Activated T-helper 1 cell treated with Interleukin-2 at 50 U/mL for 16 hours (primary cell): Measurements from ENCODE around the gene NINJ2.

ENCODE experiments used
- DNase-seq: peaks from one replicate; pipeline ENCODE4 v3.0.0-alpha.2; 2020; ENCODE audit warnings: low read depth

The NINJ2 gene

DNA sequence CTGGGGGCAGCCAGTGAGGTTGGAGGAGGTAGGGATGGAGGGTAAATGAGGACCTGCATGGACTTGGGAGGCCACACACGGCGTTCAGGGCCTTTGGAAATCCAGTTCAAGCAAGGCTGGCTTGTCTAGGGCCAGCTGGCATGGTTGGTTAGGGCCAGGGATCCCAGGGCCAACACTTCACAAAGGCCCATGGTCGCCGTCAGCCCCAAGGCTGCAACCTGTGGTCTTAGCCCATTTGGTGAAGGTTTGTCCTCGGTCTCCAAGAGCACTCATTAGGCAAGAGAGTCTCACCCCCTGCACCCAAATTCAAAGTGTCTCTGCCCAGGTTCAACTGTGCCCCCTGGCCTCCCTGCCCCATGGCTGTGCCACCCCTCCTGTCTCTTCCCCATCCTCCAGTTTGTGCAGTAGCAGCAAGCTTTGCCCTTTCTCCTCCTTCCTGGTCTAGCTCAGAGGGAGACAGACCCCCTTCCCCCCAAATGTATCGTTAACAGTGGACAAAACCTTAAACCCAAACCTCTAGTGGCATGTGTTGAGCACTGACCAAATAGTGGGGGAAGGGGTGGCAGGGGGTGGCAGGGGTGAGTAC lies 94.1 kb downstream of the NINJ2 start:
- DNase-seq, result no peak

DNA sequence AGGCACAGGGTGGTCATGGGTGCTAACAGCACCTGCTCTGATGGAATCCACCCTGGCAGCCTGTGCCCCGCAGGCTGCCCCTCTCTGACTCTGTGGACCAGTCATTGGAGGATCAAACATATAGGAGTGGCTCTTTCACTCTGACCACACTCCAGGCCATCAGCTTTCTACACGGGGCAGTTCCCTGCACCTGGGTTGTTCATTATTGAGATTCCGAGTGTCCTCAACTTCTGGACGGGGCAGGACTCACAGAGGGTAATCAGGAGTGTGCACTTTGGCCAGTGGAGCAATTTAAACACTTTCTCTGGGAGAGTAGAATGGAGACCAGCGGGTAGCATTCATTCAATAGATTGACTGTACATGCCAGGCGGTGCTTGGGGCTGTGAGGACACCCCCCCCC lies 94.8 kb downstream of the NINJ2 start:
- DNase-seq, result no peak

DNA sequence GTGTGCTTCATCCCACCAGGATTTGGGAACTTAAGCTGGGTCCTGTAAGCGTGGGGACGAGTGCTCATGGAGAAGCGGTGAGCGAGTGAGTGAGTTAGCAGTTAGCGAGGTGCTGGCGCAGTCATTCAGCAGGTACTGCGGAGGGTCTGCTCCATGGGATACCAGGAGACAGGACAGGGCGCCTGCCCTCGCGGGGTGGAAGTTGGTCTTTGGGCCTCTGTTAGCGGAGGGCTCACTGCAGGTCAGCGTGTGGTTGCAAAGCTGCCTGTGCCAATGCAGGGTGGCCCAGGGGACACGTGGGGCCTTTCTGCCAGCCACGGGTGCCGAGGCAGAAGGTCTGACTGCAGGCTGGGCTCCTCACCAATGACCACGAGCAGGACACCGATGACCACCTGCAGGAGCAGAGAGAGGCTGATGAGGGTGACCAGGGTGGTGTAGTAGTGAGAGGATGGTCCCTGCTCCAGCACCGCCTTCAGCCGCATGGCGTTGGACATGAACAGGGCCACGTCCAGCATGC lies 97.6 kb downstream of the NINJ2 start:
- DNase-seq, result no peak

DNA sequence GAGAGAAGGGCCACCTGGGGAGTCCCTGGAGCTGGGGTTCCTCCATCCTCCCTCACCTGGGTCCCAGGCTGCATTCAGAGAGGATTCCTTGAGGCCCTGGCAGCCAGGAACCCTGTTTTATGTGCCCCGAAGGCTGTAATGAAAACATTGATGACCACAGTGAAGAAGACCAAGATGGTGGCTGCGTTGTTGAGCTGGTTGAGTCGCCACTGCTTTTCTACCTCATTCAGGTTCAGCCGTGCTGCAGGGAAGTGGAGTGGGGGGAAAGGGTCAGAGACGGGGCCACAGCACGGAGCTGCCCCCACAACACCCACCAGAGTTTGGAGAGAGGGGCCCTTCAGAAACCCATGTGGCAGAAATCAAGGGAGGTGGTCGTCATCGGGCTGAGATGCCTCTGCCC lies 98.1 kb downstream of the NINJ2 start:
- no peak for DNase-seq

DNA sequence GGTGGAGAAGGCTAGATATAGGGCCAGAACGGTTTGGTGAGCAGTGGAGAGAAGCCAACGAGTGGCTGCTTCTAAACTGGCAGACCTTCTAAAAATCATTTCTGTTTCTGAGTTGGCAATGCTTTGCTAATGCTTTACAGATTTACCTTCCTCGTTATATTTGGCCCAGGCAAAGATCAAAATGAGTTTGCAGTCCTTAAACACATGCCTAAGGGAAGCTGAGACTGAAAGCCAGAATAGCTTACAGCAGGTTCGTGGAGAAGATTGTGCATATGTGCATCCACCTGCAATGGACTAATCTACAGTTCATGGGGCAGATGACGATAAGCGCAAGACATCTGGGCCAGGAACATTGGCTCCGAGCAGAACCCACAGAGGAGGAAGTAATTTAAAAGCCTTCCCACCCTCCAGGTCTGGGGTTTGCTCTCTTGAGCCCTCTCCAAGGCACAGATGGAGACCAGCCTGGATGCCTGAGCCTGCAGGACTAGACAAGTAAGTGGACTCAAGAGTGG lies 99.4 kb downstream of the NINJ2 start:
- DNase-seq, result no peak

DNA sequence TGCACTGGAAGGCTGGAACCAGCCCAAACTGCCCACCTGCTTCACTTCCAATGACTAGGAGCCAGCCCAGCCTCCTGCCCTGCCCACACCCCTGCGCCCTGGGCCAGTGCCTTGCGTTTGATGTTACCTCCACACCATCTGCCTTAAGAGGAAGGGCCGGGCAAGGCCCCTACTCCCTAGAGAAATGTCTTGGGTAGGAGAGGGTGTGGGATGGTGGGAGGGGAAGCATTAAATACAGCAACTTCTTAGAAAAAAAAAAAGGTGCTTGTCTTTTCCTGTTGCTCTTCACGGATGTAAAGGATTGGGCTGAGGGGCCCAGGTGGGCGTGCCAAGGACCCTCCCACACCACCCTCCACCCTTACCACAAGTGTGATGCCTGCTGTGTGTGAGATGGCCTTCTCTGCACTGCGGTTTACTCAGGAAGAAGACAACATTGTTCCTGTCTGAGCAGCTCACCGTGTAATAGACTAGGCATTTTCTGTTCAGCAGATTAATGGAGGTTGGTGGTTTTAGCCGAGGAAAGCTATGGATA lies 99.9 kb downstream of the NINJ2 start:
- DNase-seq, result peak; percentile 63

DNA sequence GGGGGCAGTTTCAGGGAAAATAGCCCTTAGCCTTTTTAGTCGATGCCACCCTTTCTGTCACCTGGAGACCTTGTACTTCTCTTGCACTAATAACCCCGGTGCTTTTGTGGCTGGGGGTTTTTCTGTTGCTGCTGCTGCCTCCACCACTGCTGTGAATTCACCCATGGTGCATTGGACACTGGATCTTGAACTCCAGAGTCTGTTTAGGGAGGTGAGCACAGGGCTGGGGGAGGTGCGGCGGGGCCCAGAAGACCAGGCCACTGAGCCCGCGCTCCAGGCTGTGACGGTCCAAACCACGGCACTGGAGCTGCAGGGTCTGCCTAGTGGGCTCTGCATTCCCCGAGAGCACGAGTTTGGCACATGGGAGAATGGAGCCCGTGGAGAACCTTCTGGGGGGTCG lies 100.6 kb downstream of the NINJ2 start:
- DNase-seq, result no peak

DNA sequence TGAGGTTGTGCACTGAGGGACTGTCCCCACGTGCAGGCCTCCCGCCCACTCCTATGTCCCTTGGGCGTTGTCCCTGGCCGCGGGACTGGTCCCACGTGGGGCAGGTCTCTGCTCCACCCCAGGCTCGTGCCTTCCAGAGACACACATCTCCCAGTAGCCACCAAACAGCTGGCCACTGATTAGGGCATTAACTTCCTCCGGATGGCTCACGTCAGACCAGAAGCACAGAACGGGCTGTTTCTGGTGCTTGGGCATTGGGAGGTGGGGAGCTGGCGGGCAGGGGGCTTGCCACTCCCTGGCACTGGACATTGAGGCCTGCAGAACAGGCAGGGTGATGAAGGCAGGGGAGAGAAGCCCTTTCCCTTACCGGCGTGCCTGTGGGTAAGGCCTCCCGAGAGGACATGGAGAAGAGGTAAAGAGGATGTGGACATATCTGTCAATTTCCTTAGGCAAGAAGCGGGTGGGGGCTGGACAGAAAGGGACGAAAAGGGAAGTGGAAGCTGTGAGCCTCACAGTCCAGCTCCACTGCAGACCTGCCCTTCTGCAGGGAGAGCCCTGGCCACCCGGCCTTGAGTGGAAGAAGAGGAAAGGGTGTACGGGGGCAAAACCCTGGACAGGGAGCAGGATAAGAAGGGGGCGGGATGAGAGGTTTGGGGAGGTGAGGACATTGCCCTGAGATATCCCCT lies 101.2 kb downstream of the NINJ2 start:
- DNase-seq, result no peak

DNA sequence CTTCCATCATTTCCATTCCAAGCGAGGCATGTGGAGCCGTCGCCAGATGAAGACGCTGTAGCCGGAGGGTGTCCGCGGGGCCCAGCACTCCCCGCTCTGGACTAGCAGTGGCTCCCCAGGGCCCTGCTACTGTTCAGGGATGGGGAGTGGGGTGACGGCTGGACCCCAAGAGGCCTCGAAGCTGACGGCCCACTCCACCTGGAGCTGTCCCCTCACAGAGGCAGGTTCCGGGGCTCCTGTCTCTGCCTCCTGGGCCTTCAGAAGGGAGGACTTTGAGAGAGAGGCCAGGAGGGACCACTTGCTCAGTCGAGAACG lies 101.9 kb downstream of the NINJ2 start:
- DNase-seq, result no peak

DNA sequence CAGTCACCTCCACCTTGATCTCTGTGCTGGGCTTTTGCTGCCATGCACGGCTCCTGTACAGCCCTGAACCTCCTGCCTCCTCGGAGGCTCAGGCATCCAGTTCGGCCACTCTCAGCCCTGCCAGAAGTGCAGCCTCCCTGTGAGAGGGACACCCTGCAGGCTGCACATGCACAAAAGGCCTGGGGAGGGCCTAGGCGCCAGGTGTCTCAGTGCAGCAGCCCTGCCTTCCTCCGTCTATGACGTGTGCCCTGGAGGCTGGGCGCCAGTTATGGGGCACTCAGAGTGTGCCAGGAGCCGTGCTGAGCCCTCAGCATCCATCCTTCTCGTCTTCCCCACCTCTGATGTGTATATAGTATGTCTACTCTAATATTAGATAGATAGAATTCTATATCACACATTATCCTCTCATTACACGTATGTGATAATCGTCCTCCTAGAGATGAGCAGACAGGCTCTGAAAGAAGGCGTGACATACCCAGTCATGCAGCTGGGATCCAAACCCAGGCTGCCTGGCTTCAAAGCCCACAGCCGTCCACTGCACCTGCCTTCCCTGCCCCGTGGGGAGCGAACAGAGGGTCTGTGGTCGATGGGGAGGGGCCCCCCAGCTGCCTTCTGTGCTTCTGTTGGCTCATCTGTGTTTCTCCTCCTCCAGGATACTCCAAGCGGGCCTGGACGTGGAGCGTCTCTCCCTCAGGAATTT lies 102.4 kb downstream of the NINJ2 start:
- DNase-seq, result no peak

DNA sequence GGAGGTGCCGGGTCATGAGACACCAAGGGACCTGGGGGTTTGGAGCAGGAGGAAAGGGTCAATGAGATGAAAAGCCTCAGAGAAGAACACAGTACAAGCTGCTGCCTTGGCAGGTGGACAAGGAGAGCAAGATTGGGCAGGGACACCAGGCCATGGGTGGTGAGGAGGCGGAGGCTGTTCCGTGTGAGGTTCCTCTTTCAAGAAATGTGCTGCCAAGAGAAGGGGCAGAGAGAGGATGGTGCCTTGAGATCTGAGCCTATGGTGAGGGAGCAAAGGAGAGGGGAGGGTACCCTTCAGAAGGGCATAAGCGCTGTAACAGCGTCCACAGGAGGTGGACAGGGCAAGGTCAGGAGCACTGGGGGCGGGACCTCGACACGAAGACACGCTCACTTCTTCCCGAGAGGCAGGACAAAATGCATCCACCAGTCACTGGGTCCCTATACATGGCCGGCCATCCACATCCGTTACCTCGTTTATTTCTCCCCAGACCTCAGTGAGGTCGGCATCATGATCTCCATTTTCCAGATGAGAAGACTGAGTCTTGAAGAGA lies 103.3 kb downstream of the NINJ2 start:
- no peak for DNase-seq

DNA sequence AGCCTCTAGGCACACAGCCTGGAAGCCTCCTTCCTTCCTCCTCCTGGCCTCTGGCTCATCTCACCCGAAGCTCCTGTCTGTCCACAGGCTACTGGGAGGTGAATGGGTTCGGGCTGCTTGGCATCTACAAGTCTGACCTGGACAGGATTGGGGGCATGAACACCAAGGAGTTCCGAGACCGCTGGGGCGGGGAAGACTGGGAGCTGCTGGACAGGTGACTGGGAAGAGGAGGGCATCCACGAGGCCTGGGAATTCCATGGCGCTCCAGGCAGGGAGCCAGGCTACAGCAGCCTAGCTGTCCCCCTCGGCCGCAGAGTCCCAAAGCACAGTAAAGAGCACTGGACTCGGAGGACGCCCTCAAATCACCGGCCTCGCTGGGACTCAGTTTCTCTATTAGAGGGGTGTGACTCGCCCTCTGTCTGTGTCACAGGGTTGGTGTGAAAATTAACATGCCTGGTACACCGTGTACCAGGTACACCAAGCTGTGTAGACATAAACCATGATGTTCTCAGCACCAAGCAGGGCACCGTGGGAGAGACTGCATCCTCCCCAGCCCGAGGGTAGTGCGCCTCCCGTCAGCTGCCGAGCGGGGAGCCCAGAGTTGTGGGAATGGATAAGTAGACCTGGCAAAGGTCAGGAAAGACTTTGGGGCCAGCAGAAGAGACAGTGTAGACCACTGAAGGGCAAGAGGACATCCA lies 103.9 kb downstream of the NINJ2 start:
- no peak for DNase-seq

DNA sequence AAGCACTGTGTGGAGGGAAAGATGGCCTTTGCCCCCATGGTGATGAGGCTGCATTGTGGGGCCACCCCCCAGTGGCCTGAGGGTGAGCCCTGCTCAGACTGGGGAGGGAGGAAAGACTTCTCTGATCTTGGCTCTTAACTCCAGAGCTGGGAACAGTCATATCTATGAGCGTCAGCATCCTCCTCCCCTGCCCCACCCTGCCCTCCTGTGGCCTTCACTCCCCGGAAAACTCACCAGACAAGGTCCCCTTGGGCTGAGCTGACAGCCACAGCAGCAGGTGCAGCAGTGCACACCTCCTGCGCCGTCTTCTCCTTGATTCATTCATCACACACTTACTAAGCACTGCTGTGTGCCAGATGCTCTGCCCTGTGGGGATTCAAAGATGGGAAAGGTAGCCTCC lies 104.7 kb downstream of the NINJ2 start:
- no peak for DNase-seq

DNA sequence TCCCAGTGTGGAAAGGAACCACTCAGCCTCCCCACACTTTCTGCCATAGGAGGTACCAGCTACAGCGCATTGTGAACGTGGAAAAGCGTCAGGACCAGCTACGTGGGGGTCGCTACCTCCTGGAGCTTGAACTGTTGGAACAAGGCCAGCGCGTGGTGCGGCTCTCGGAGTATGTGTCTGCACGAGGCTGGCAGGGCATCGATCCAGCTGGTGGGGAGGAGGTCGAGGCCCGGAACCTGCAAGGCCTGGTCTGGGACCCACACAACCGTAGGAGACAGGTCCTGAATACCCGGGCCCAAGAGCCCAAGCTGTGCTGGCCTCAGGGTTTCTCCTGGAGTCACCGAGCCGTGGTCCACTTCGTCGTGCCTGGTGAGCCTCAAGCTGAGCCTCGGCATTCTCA lies 106.7 kb downstream of the NINJ2 start:
- no peak for DNase-seq

DNA sequence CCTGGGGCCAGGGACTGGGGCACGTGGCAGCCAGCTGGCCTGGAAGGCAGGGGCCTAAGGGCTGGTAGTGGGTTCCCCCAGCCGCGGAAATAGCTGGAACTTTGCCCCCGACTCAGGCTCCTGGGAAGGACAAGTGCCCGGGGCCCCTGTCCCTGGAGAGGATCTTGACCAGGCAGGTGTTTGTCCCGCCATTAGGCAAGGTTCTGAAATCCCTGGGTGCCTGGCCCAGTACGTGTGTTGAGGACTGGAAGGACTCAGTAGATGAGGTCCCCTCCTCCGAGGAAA lies 109.3 kb downstream of the NINJ2 start:
- DNase-seq, result no peak

DNA sequence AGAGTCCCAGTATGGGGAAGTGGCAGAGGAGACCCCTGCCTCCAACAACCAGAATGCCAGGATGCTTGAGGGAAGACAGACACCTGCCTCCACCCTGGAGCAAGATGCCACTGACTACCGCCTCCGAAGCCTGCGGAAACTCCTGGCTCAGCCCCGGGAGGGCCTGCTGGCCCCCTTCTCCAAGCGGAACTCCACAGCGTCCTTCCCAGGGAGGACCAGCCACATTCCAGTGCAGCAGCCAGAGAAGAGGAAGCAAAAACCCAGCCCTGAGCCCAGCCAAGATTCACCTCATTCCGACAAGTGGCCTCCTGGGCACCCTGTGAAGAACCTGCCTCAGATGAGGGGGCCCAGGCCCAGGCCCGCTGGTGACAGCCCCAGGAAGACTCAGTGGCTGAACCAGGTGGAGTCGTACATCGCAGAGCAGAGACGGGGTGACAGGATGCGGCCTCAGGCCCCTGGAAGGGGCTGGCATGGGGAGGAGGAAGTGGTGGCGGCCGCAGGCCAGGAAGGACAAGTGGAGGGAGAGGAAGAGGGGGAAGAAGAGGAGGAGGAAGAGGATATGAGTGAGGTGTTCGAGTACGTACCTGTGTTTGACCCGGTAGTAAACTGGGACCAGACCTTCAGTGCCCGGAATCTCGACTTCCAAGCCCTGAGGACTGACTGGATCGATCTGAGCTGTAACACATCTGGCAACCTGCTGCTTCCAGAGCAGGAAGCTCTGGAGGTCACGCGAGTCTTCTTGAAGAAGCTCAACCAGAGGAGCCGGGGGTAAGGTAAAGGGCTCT lies 109.8 kb downstream of the NINJ2 start:
- peak; percentile 40 for DNase-seq

DNA sequence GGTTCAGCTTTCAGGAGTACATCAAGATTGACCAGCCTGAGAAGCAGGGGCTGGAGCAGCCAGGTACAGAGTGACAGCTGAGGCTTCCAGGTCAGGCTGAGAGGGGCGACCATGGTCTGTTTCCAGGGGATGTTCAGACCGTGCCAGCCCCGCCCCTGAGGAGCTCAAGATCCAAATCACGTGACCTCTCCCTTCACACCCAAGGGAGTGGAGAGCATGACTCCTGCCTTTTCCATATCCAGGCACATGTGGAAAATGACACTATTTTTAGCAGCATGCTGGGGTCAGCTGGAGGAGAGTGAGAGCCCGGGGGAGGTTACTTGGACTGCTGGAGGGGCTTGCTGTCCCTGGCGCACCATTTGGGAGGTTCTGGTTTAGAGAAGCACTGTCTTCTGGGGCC lies 110.8 kb downstream of the NINJ2 start:
- no peak for DNase-seq

DNA sequence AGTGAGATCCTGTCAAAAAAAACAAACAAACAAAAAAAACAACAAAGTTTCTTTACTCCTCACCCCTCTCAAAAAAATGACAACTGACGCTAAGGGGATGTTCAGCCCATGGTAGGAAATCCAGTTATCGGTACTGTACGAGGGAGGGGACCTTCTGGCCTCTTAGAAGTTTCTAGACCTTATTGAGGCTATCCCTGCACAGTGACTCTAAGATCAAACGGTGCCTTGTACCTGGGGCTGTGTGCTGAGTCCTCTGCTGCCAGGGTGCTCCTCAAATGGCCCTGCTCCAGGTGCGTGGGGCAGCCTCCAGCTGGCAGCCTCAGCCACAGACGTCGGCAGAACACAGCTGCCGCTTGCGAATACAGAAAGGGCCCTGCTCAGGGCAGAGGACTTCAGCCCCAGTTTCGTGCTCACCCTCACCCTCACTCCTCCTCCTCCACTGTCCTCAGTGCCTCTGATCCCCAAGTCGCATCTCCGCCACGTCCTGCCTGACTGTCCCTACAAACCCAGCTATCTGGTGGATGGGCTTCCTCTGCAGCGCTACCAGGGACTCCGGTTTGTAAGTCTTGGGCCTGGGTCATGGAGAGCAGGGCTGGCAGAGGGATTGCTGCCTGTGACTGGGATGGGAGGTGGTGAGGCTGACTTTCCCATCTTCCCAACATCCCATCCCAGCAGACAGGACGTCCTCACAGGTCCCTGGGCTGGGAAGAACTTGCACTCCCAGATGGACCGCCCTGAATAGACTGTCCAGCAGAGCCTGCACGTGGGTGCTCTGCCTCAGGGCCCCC lies 112.6 kb downstream of the NINJ2 start:
- DNase-seq, result no peak

DNA sequence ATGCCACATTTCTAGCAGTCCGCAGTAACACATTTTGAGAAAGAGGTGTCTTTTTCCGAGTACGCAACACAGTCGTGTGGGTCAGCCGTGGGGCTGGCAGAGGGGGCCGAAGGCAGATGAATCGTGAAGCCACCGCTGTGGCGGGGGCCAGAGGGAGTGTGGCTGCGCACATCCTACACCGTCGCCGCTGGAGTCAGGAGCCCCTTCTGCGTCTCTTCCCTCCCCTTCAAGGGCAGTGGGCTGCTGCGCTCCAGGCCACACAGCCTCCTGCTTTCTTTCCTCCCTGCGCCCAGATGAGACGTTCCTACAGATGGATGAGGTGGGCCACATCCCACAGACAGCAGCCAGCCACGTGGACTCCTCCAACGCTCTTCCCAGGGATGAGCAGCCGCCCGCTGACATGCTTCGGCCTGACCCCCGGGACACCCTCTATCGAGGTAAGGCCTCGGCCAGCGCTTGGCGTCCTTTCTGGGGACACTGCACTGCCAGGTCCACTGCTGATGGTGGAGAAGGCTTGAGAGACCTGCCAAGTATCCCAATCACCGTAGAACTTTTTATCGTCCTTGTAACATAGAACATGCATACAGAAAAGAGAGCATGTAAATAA lies 113.7 kb downstream of the NINJ2 start:
- DNase-seq, result no peak

DNA sequence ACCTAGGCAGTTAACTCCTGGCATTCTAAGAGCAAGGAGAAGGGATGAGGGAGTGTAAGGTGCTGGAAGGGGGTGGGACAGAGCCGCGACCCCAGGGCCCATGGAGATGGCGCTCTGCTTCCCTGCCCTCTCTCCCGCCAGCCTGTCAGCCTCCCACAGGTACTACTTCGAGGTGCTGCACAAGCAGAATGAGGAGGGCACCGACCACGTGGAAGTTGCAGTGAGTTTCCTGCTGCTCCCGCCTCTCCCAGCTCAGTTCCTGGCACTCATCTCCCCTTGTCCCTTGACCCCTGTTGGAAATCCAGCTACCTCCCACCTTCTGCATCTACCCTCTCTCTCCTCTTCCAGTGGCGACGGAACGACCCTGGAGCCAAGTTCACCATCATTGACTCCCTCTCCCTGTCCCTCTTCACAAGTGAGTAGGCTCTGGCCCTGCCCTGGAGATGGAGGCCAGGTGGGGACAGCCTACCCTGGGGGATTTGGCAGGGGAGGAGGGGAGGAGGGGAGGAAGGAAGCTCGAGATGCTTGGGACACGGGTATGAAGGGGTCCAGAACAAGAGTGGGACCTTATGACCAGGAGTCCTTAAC lies 115.3 kb downstream of the NINJ2 start:
- DNase-seq, result no peak
